A673 (cell line): Measurements from ENCODE around the gene STX7. TPM values are rescaled to one million over a fixed set of nuclear protein-coding genes. Genes with fewer than 3 reads are reported as not detected.

Source experiments
- BruUV-seq: library from RNA; stranded (reverse); fragments of 400-500 nt; replicated peaks from 2 replicates; lab custom pipeline; 2021; lab: Mats Ljungman, UMichigan
- CTCF ChIA-PET: fragments of 300-600 bp; sonication (Branson Sonifier 250); formaldehyde crosslinking; loops from one replicate; lab custom pipeline; 2022; ENCODE audit warnings: antibody characterized with exemption; lab: Charles Lee
- POLR2A ChIA-PET: fragments of 300-600 bp; sonication (Branson Sonifier 250); formaldehyde crosslinking; loops from one replicate; lab custom pipeline; 2022; ENCODE audit warnings: antibody characterized with exemption; ENCODE audit not compliant: low non-redundant PET; lab: Charles Lee
- DNase-seq: peaks from one replicate; pipeline ENCODE4 v3.0.0-alpha.2; 2015; ENCODE audit warnings: low spot score
- H3K27ac ChIP-seq: fragments of 200-600 bp; sonication (generic); 2 replicates; pipeline ENCODE4 v1.5.1; 2016; ENCODE audit warnings: mixed run types, low read depth, mild to moderate bottlenecking, mixed read lengths, antibody characterized with exemption, low read length; ENCODE audit not compliant: poor library complexity, severe bottlenecking
- H3K27me3 ChIP-seq: fragments of 200-600 bp; sonication (generic); replicated peaks from 2 replicates; pipeline ENCODE4 v1.6.1; 2017; ENCODE audit warnings: mixed run types, low read depth, mild to moderate bottlenecking, mixed read lengths, antibody characterized with exemption, low read length; ENCODE audit not compliant: insufficient read depth, poor library complexity
- H3K36me3 ChIP-seq: fragments of 200-600 bp; sonication (generic); 2 replicates; pipeline ENCODE4 v1.6.1; 2016; ENCODE audit warnings: mixed run types, mild to moderate bottlenecking, mixed read lengths, antibody characterized with exemption, low read length; ENCODE audit not compliant: insufficient read depth, poor library complexity, severe bottlenecking
- H3K4me1 ChIP-seq: fragments of 200-600 bp; sonication (generic); 2 replicates; pipeline ENCODE4 v1.6.1; 2017; ENCODE audit warnings: mixed run types, mild to moderate bottlenecking, mixed read lengths, antibody characterized with exemption, low read length; ENCODE audit not compliant: insufficient read depth, poor library complexity, severe bottlenecking
- H3K4me3 ChIP-seq: fragments of 200-600 bp; sonication (generic); 2 replicates; pipeline ENCODE4 v1.5.1; 2016; ENCODE audit warnings: low read depth, mixed run types, mild to moderate bottlenecking, mixed read lengths, low read length; ENCODE audit not compliant: poor library complexity, severe bottlenecking
- H3K9me3 ChIP-seq: fragments of 200-600 bp; sonication (generic); 2 replicates; pipeline ENCODE4 v1.6.1; 2016; ENCODE audit warnings: mixed run types, low read depth, mild to moderate bottlenecking, mixed read lengths, antibody characterized with exemption, low read length; ENCODE audit not compliant: poor library complexity, severe bottlenecking
- EZH2 ChIP-seq: fragments of 200-600 bp; sonication (generic); IDR thresholded peaks from 2 replicates; pipeline ENCODE4 v1.6.1; 2017; ENCODE audit warnings: borderline replicate concordance, low read depth, mild to moderate bottlenecking, mixed read lengths, antibody characterized with exemption, low read length; ENCODE audit not compliant: poor library complexity, severe bottlenecking
- intact Hi-C: fragments of 100-400 bp; cut with micrococcal nuclease; formaldehyde crosslinking; loops from one replicate; pipeline ENCODE4 v1.10.0; 2022; ENCODE audit not compliant: unreplicated experiment
- total RNA-seq: library from RNA; stranded (reverse); gene quantifications from 2 replicates; pipeline ENCODE4 v1.2.3, GENCODE V29; 2021
- TF ChIP-seq, protein P1 (sequence below): fragments of 300-800, 200-600 bp; sonication (generic); conservative IDR thresholded peaks from 2 replicates; pipeline ENCODE4 v1.5.1; 2017; ENCODE audit warnings: low read depth, mild to moderate bottlenecking, antibody characterized with exemption, low read length, moderate library complexity, mixed read lengths

Gene STX7
- total RNA-seq, 1 experiment from 2014 or later = 19.5 TPM

DNA sequence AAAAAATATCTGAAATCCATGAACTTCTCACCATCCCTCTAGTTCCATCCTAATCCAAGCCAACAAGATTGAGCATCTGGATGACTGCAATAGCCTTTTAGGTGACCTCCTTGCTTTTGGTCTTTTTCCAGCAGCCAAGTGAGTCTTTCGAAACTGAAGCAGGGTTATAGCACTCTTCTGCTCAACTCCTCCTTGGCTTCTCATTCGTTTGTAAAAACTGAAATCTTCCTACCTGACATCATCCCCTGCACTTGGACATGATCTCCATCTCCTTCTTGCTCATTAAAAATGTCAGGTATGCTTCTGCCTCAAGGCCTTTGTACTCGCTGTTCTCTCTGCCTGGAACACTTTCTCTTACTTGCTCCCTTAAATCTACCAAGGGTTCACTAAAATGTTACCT lies 46.0 kb downstream of the STX7 start:
- Histone ChIP-seq H3K9me3 (no peaks in the 10 kb centered on the region), H3K4me3 (no peak overlapping the region), H3K4me1 (peaks cover 9% of the 10 kb centered on the region), H3K27me3 (no peaks in the 10 kb centered on the region), H3K36me3 (no peaks in the 10 kb centered on the region), H3K27ac (no peak overlapping the region)
- POLR2A ChIA-PET = interaction anchor here (0.7 kb wide), 1 partner anchor 192 kb away, joined by 3 read pairs; no protein-coding TSS in a partner anchor
- TF ChIP-seq, protein P1, sequence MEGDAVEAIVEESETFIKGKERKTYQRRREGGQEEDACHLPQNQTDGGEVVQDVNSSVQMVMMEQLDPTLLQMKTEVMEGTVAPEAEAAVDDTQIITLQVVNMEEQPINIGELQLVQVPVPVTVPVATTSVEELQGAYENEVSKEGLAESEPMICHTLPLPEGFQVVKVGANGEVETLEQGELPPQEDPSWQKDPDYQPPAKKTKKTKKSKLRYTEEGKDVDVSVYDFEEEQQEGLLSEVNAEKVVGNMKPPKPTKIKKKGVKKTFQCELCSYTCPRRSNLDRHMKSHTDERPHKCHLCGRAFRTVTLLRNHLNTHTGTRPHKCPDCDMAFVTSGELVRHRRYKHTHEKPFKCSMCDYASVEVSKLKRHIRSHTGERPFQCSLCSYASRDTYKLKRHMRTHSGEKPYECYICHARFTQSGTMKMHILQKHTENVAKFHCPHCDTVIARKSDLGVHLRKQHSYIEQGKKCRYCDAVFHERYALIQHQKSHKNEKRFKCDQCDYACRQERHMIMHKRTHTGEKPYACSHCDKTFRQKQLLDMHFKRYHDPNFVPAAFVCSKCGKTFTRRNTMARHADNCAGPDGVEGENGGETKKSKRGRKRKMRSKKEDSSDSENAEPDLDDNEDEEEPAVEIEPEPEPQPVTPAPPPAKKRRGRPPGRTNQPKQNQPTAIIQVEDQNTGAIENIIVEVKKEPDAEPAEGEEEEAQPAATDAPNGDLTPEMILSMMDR = no peak
- TF ChIP-seq EZH2 = no peak
- no TSS peak for BruUV-seq
- DNase-seq = no peak
- CTCF ChIA-PET = no interaction called here
- intact Hi-C loops = no loop called here

- H3K36me3 ChIP-seq = no peaks in the 10 kb centered on the region
- no TSS peak for BruUV-seq
- no peaks in the 10 kb centered on the region for H3K4me1 ChIP-seq
- TF ChIP-seq EZH2 = no peak
- intact Hi-C loops = no loop called here
- ChIA-PET CTCF (no interaction called here), POLR2A (no interaction called here)
- DNase-seq = no peak
- H3K27me3 ChIP-seq = no peaks in the 10 kb centered on the region
- H3K27ac ChIP-seq = no peak overlapping the region
- no peak overlapping the region for H3K4me3 ChIP-seq
- no peaks in the 10 kb centered on the region for H3K9me3 ChIP-seq
Observed at GRCh38 chr6:132465530-132466485, 47.1 kb downstream of the STX7 start.

GRCh38 chr6:132464538-132465256 lies 48.2 kb downstream of the STX7 start:
- POLR2A ChIA-PET = no interaction called here
- H3K36me3 ChIP-seq = no peaks in the 10 kb centered on the region

More at GRCh38 chr6:132464538-132465256, 48.2 kb downstream of the STX7 start:
- DNase-seq = no peak
- Histone ChIP-seq H3K4me3 (no peak overlapping the region), H3K27ac (no peak overlapping the region), H3K27me3 (no peaks in the 10 kb centered on the region), H3K4me1 (no peaks in the 10 kb centered on the region), H3K9me3 (no peaks in the 10 kb centered on the region)
- intact Hi-C loops = no loop called here
- BruUV-seq = no TSS peak
- CTCF ChIA-PET = no interaction called here
- TF ChIP-seq, protein P1 = no peak
- no peak for TF ChIP-seq EZH2
